Mucosa of descending colon (tissue), 3 donors: ENCODE measurements around the gene ACOX3. TPM values are rescaled to one million over a fixed set of nuclear protein-coding genes. Genes with fewer than 3 reads are reported as not detected.

Source experiments
- ATAC-seq: fragments of 200-7000 bp; cut with Tn5 transposase; one replicate; pipeline ENCODE4 v1.9.1; 2020; ENCODE audit warnings: mild to moderate bottlenecking, moderate library complexity
- DNase-seq, 3 donors: peaks; one replicate each; pipeline ENCODE4 v3.0.0-alpha.2; 2020
- H3K36me3 ChIP-seq: fragments of 200-600 bp; one replicate; pipeline ENCODE4 v1.8.0; 2021; ENCODE audit warnings: low read depth, mild to moderate bottlenecking
- H3K4me1 ChIP-seq: fragments of 200-600 bp; one replicate; pipeline ENCODE4 v1.8.0; 2021; ENCODE audit warnings: low read depth, mild to moderate bottlenecking
- H3K4me3 ChIP-seq: fragments of 200-600 bp; one replicate; pipeline ENCODE4 v1.8.0; 2021; ENCODE audit warnings: mild to moderate bottlenecking
- H3K9me3 ChIP-seq: fragments of 200-600 bp; one replicate; pipeline ENCODE4 v1.8.0; 2021; ENCODE audit warnings: mild to moderate bottlenecking
- intact Hi-C, 2 donors: fragments of 100-400 bp; cut with DNase I in 1 of 2; cut with micrococcal nuclease in 1 of 2; formaldehyde crosslinking; loops; one replicate each; pipeline versions ENCODE4 v1.11.0 to v1.11.1; 2022; cut with DNase I, micrococcal nuclease
- total RNA-seq, 3 donors: library from RNA; stranded (reverse); fragmentation: NEBNext Ultra II Directional in 2 of 3; extraction: Animal tissue kit (Norgen Biotek cat#: 25700) in 2 of 3; gene quantifications; one replicate each; pipeline versions ENCODE4 v1.2.1 to v1.2.4, GENCODE V29; 2021 to 2023
- TF ChIP-seq, protein P1 (sequence below): fragments of 200-600 bp; IDR thresholded peaks from one replicate; pipeline ENCODE4 v1.8.0; 2022; ENCODE audit warnings: antibody characterized with exemption, mild to moderate bottlenecking
- donor health status: DM: no; HTN: no; CAD: no; lungs with moderate emphysema.
- donor health status: DM: no; HTN: no; CAD: no.
- donor health status: DM: no; HTN: yes; CAD: no.

Gene ACOX3
- total RNA-seq, 3 donors from 2014 or later = 22.4 to 34.7 (median 26.0) TPM

DNA sequence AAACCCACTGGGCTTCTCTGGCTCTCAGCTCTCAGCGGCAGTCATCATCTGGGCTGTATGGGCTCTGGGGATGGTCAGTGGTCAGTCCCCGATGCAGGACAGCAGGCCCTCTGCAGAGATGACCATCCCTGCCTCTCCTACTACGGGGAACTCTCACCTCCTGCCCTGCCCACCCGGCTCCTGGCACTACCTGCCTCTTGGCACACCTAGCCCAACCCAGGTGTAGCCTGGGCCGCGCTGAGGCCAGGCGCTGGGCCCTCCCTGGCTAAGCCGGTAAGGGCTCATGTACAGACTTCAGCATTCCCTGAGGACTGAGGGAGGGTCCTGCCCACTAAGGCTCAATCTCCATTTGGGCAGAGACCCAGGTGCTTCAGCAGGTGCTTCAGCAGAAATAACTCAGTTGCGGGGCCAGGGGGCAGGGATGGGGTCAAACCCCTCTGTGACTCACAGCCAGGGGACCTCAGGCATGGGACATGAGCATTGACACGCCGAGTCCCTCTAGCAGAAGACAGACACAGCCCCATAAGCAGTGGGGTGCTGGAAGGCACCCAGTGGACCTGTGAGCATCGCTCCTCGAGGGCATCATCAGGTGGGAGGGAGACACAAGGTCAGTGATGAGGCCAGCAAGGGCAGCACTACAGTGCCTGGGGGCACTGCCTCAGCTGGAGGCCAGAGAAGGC is 71.0 kb downstream of the ACOX3 start:
- no peaks in the 10 kb centered on the region for H3K36me3 ChIP-seq
- H3K9me3 ChIP-seq = no peaks in the 10 kb centered on the region
- H3K4me1 ChIP-seq = no peaks in the 10 kb centered on the region
- H3K4me3 ChIP-seq = no peak overlapping the region
- intact Hi-C loops = no loop called here
- TF ChIP-seq, protein P1, sequence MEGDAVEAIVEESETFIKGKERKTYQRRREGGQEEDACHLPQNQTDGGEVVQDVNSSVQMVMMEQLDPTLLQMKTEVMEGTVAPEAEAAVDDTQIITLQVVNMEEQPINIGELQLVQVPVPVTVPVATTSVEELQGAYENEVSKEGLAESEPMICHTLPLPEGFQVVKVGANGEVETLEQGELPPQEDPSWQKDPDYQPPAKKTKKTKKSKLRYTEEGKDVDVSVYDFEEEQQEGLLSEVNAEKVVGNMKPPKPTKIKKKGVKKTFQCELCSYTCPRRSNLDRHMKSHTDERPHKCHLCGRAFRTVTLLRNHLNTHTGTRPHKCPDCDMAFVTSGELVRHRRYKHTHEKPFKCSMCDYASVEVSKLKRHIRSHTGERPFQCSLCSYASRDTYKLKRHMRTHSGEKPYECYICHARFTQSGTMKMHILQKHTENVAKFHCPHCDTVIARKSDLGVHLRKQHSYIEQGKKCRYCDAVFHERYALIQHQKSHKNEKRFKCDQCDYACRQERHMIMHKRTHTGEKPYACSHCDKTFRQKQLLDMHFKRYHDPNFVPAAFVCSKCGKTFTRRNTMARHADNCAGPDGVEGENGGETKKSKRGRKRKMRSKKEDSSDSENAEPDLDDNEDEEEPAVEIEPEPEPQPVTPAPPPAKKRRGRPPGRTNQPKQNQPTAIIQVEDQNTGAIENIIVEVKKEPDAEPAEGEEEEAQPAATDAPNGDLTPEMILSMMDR = no peak
- DNase-seq (peak in 1 of 3 donors; percentile 31), ATAC-seq (no peak)

DNA sequence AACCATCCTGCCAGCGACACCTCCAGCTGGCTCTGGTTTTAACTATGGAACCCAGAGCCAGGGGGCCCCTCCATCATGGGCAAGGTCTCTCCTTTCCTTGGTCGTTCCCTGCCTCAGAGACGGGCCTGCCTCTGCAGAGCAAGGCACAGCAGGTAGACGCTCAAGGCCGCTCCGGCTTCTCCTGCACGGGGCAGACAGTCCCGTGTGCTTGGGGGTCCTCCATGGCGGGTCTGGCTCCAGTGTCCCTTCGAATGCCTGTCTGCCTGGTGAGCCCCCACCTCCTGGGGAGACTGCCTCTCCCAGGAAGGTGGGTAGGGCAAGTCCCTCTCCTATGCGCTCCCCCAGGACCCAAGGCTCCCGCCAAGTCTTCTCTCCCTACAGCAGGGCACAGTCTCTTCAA is 71.5 kb downstream of the ACOX3 start:
- Histone ChIP-seq H3K36me3 (no peaks in the 10 kb centered on the region), H3K4me3 (no peak overlapping the region), H3K4me1 (no peaks in the 10 kb centered on the region), H3K9me3 (no peaks in the 10 kb centered on the region)
- intact Hi-C loops = no loop called here
- TF ChIP-seq, protein P1 = no peak
- no peak for DNase-seq
- ATAC-seq = no peak

DNA sequence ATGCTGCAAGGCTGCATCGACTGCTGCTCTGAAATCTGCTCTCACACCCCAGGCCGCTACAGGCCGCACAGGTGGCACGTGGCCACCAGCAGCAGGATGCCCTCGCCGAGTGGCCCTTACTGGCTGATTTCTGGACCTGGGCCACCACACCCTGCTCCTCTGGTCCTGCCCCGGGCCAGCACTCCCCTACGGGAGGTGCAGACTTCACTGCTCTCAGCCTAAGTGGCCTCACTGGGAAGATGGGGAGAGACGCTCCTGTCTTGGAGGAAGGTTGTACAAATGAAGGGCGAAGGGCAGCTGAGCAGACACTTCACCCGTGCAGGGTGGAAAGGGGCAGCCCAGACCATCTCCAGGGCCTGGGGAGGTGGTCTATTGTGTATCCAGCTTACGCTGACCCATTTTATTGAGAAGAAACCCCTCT is 72.5 kb downstream of the ACOX3 start:
- Histone ChIP-seq H3K4me3 (no peak overlapping the region), H3K4me1 (no peaks in the 10 kb centered on the region), H3K9me3 (no peaks in the 10 kb centered on the region), H3K36me3 (no peaks in the 10 kb centered on the region)
- ATAC-seq = no peak
- TF ChIP-seq, protein P1 = no peak
- intact Hi-C loops = no loop called here
- peak in 1 of 3 donors; percentile 22 for DNase-seq

DNA sequence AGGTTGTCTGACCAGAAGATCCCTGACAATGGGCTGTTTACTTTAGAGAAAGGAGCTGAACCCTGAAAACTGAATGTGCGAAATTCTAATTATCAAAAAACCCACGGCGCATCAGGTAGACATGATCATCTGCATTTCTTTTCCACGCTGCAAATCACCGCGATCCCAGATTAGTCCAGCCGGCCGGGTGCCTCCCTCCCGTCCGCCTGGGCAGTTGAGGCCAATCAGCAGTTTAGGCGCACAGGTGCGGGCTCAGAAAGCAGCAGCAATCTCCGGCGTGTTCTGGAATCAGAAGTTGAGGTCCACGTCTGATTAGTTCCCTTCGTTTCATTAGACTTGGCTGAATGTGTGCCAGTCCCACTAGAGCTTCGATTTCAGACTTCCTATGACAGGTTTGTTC is 73.9 kb downstream of the ACOX3 start:
- no peak for ATAC-seq
- intact Hi-C loops = no loop called here

DNA sequence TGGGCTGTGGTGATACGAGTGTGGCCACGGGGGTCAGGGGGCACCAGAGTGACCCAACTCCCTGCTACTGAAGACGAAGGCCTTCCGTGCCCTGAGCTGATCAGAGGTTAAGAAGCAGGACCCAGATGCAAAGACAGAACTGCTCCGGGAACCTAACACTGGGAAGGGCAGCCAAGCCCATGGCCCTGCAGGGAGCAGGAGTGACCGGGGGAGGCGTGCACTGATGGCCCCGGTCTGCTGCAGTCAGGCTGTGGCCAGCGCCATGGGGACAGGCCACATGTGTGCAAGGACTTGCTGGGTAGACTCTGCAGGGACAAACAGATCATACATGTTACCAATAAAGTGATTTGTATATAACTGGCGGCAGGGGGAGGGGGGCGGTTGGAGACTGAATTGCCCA is 74.6 kb downstream of the ACOX3 start:
- Histone ChIP-seq H3K4me1 (no peaks in the 10 kb centered on the region), H3K4me3 (no peak overlapping the region), H3K36me3 (no peaks in the 10 kb centered on the region), H3K9me3 (no peaks in the 10 kb centered on the region)
- TF ChIP-seq, protein P1 = no peak
- no peak for ATAC-seq
- intact Hi-C loops = no loop called here
- DNase-seq = peak in 2 of 3 donors; percentile 7 to 10

More for the DNA sequence above, 73.9 kb downstream of the ACOX3 start:
- H3K9me3 ChIP-seq = no peaks in the 10 kb centered on the region
- peak in 1 of 3 donors; percentile 29 for DNase-seq
- H3K4me3 ChIP-seq = no peak overlapping the region
- no peaks in the 10 kb centered on the region for H3K36me3 ChIP-seq
- H3K4me1 ChIP-seq = no peaks in the 10 kb centered on the region
- TF ChIP-seq, protein P1 = no peak
